OCI-LY1 (cell line): ENCODE data around the gene IGF1R.

Experiments used
- H2AFZ ChIP-seq: fragments of 200-600 bp; sonication (generic), shearing (Covaris generic); 2 replicates; pipeline ENCODE4 v1.6.0; 2014; ENCODE audit warnings: antibody characterized with exemption, mild to moderate bottlenecking, low read length
- H3F3A ChIP-seq: fragments of 200-600 bp; sonication (generic), shearing (Covaris generic); 2 replicates; pipeline ENCODE4 v1.6.0; 2014; ENCODE audit warnings: mild to moderate bottlenecking, antibody characterized with exemption, low read length, moderate library complexity; ENCODE audit not compliant: insufficient read depth
- H3K27ac ChIP-seq: fragments of 200-600 bp; sonication (generic); 2 replicates; pipeline ENCODE4 v1.5.1; 2014; ENCODE audit warnings: low read length, mixed run types, mild to moderate bottlenecking, low read depth; ENCODE audit not compliant: poor library complexity, severe bottlenecking
- H3K27me3 ChIP-seq: fragments of 200-600 bp; sonication (generic); 2 replicates; pipeline ENCODE4 v1.6.0; 2014; ENCODE audit warnings: antibody characterized with exemption, mild to moderate bottlenecking, low read length, moderate library complexity; ENCODE audit not compliant: insufficient read depth
- H3K36me3 ChIP-seq: fragments of 200-600 bp; sonication (generic); 2 replicates; pipeline ENCODE4 v1.6.1; 2014; ENCODE audit warnings: mild to moderate bottlenecking, antibody characterized with exemption, low read length, moderate library complexity, mixed read lengths; ENCODE audit not compliant: insufficient read depth
- H3K4me1 ChIP-seq: fragments of 200-600 bp; sonication (generic); 2 replicates; pipeline ENCODE4 v1.5.1; 2014; ENCODE audit warnings: mild to moderate bottlenecking, low read length, moderate library complexity; ENCODE audit not compliant: insufficient read depth, severe bottlenecking
- H3K4me2 ChIP-seq: fragments of 200-600 bp; sonication (generic), shearing (Covaris generic); 2 replicates; pipeline ENCODE4 v1.6.1; 2014; ENCODE audit warnings: low read length
- H3K4me3 ChIP-seq: fragments of 200-600 bp; sonication (generic); 2 replicates; pipeline ENCODE4 v1.5.1; 2014; ENCODE audit warnings: low read length, low read depth, mild to moderate bottlenecking, mixed read lengths; ENCODE audit not compliant: poor library complexity, severe bottlenecking
- H3K79me2 ChIP-seq: fragments of 200-600 bp; shearing (Covaris generic); 2 replicates; pipeline ENCODE4 v1.6.1; 2016; ENCODE audit warnings: mixed run types, low read length, mixed read lengths; ENCODE audit not compliant: insufficient read depth
- H3K9ac ChIP-seq: fragments of 200-600 bp; sonication (generic), shearing (Covaris generic); 2 replicates; pipeline ENCODE4 v1.6.1; 2014; ENCODE audit warnings: mild to moderate bottlenecking, low read length, mixed read lengths
- H3K9me2 ChIP-seq: fragments of 200-600 bp; sonication (generic), shearing (Covaris generic); 2 replicates; pipeline ENCODE4 v1.6.1; 2014; ENCODE audit warnings: low read depth, mild to moderate bottlenecking, low read length, mixed read lengths
- H3K9me3 ChIP-seq: fragments of 200-600 bp; shearing (Covaris generic); 2 replicates; pipeline ENCODE4 v1.6.1; 2014; ENCODE audit warnings: low read length, mixed read lengths
- H4K20me1 ChIP-seq: fragments of 200-600 bp; sonication (generic), shearing (Covaris generic); 2 replicates; pipeline ENCODE4 v1.6.0; 2016; ENCODE audit warnings: mild to moderate bottlenecking, low read length; ENCODE audit not compliant: insufficient read depth
- EZH2 ChIP-seq: fragments of 200-600 bp; sonication (generic), shearing (Covaris generic); IDR thresholded peaks from 2 replicates; pipeline ENCODE4 v1.8.0; 2017; ENCODE audit warnings: borderline replicate concordance, mixed run types, mild to moderate bottlenecking, antibody characterized with exemption, low read length, moderate library complexity, mixed read lengths
- TF ChIP-seq, protein P1 (sequence below): fragments of 200-600 bp; sonication (generic), shearing (Covaris generic); IDR thresholded peaks from 2 replicates; pipeline ENCODE4 v1.5.1; 2017; ENCODE audit warnings: mild to moderate bottlenecking, antibody characterized with exemption, low read length, moderate library complexity, mixed read lengths

Gene IGF1R

DNA sequence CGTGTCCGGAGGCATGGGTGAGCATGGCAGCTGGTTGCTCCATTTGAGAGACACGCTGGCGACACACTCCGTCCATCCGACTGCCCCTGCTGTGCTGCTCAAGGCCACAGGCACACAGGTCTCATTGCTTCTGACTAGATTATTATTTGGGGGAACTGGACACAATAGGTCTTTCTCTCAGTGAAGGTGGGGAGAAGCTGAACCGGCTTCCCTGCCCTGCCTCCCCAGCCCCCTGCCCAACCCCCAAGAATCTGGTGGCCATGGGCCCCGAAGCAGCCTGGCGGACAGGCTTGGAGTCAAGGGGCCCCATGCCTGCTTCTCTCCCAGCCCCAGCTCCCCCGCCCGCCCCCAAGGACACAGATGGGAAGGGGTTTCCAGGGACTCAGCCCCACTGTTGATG, 309.7 kb downstream of the IGF1R start:
- no peaks in the 10 kb centered on the region for H3F3A ChIP-seq
- H2AFZ ChIP-seq, result no peak overlapping the region
- no peaks in the 10 kb centered on the region for H3K9me2 ChIP-seq
- no peaks in the 10 kb centered on the region for H3K36me3 ChIP-seq
- no peak overlapping the region for H3K9ac ChIP-seq
- no peak overlapping the region for H3K4me3 ChIP-seq
- H3K4me1 ChIP-seq, result no peaks in the 10 kb centered on the region
- H3K9me3 ChIP-seq, result no peaks in the 10 kb centered on the region
- no peaks in the 10 kb centered on the region for H4K20me1 ChIP-seq
- H3K27me3 ChIP-seq, result no peaks in the 10 kb centered on the region; the same call in 1 of the 2 replicates
- H3K79me2 ChIP-seq, result no peaks in the 10 kb centered on the region
- no peak overlapping the region for H3K27ac ChIP-seq
- no peak for TF ChIP-seq EZH2
- TF ChIP-seq, protein P1, sequence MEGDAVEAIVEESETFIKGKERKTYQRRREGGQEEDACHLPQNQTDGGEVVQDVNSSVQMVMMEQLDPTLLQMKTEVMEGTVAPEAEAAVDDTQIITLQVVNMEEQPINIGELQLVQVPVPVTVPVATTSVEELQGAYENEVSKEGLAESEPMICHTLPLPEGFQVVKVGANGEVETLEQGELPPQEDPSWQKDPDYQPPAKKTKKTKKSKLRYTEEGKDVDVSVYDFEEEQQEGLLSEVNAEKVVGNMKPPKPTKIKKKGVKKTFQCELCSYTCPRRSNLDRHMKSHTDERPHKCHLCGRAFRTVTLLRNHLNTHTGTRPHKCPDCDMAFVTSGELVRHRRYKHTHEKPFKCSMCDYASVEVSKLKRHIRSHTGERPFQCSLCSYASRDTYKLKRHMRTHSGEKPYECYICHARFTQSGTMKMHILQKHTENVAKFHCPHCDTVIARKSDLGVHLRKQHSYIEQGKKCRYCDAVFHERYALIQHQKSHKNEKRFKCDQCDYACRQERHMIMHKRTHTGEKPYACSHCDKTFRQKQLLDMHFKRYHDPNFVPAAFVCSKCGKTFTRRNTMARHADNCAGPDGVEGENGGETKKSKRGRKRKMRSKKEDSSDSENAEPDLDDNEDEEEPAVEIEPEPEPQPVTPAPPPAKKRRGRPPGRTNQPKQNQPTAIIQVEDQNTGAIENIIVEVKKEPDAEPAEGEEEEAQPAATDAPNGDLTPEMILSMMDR, result no peak
- H3K4me2 ChIP-seq, result no peak overlapping the region

DNA sequence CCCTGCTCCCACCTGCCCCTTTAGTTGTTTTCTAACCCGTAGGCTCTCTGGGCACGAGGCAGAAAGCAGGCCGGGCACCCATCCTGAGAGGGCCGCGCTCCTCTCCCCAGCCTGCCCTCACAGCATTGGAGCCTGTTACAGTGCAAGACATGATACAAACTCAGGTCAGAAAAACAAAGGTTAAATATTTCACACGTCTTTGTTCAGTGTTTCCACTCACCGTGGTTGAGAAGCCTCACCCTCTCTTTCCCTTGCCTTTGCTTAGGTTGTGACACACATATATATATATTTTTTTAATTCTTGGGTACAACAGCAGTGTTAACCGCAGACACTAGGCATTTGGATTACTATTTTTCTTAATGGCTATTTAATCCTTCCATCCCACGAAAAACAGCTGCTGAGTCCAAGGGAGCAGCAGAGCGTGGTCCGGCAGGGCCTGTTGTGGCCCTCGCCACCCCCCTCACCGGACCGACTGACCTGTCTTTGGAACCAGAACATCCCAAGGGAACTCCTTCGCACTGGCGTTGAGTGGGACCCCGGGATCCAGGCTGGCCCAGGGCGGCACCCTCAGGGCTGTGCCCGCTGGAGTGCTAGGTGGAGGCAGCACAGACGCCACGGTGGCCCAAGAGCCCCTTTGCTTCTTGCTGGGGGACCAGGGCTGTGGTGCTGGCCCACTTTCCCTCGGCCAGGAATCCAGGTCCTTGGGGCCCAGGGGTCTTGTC, 310.7 kb downstream of the IGF1R start:
- no peak overlapping the region for H3K4me3 ChIP-seq
- H3K4me1 ChIP-seq, result no peaks in the 10 kb centered on the region
- no peaks in the 10 kb centered on the region for H3K79me2 ChIP-seq
- no peaks in the 10 kb centered on the region for H3K9me2 ChIP-seq
- no peak overlapping the region for H3K4me2 ChIP-seq
- H3K27me3 ChIP-seq, result no peaks in the 10 kb centered on the region; the same call in 1 of the 2 replicates
- H3K27ac ChIP-seq, result no peak overlapping the region
- no peak overlapping the region for H2AFZ ChIP-seq
- no peak overlapping the region for H3K9ac ChIP-seq
- no peaks in the 10 kb centered on the region for H3F3A ChIP-seq
- H4K20me1 ChIP-seq, result no peaks in the 10 kb centered on the region
- TF ChIP-seq, protein P1, result no peak
- no peak for TF ChIP-seq EZH2
- no peaks in the 10 kb centered on the region for H3K9me3 ChIP-seq
- no peaks in the 10 kb centered on the region for H3K36me3 ChIP-seq

DNA sequence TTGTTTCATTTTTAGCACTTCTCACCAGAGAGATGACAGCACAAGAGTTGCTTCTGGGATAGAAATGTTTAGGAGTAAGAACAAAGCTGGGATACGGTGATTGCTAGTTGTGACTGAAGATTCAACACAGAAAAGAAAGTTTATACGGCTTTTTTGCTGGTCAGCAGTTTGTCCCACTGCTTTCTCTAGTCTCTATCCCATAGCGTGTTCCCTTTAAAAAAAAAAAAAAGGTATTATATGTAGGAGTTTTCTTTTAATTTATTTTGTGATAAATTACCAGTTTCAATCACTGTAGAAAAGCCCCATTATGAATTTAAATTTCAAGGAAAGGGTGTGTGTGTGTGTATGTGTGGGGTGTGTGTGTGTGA, 311.3 kb downstream of the IGF1R start:
- H2AFZ ChIP-seq, result no peak overlapping the region
- H3K9me2 ChIP-seq, result no peaks in the 10 kb centered on the region
- H3K79me2 ChIP-seq, result no peaks in the 10 kb centered on the region
- no peaks in the 10 kb centered on the region for H3K9me3 ChIP-seq
- no peaks in the 10 kb centered on the region for H3F3A ChIP-seq
- H3K4me2 ChIP-seq, result no peak overlapping the region
- no peaks in the 10 kb centered on the region for H3K36me3 ChIP-seq
- H3K27ac ChIP-seq, result no peak overlapping the region
- no peak overlapping the region for H3K9ac ChIP-seq
- no peaks in the 10 kb centered on the region; the same call in 1 of the 2 replicates for H3K27me3 ChIP-seq
- H3K4me1 ChIP-seq, result no peaks in the 10 kb centered on the region
- TF ChIP-seq EZH2, result no peak
- TF ChIP-seq, protein P1, result no peak
- no peaks in the 10 kb centered on the region for H4K20me1 ChIP-seq
- H3K4me3 ChIP-seq, result no peak overlapping the region
